HepG2 (cell line): ENCODE measurements around the gene NEUROG2. TPM values are rescaled to one million over a fixed set of nuclear protein-coding genes. Genes with fewer than 3 reads are reported as not detected.
A peak's percentile ranks its signal among the peaks of the same experiment; 100 is the strongest.

Source experiments
- ATAC-seq: fragments of 200-7000 bp; cut with Tn5 transposase; 3 replicates; pipeline ENCODE4 v1.9.1; 2020; ENCODE audit warnings: mild to moderate bottlenecking, moderate library complexity
- BruUV-seq: library from RNA; stranded (reverse); fragments of 400-500 nt; replicated peaks from 2 replicates; lab custom pipeline; 2021; lab: Mats Ljungman, UMichigan
- CTCF ChIA-PET: fragments of 300-600 bp; formaldehyde crosslinking; extraction: SDS; loops from one replicate; lab custom pipeline; 2021; ENCODE audit warnings: low total read pairs, inconsistent platforms, low intra/inter-chr PET ratio; lab: Yijun Ruan, JAX
- POLR2A ChIA-PET: fragments of 350-600 bp; sonication (Branson Sonifier 250); formaldehyde crosslinking; loops from one replicate; lab custom pipeline; 2020; ENCODE audit warnings: antibody characterized with exemption, inconsistent platforms; lab: Yijun Ruan, JAX
- DNase-seq: peaks from one replicate; pipeline ENCODE4 v3.0.0-alpha.2; 2015; ENCODE audit warnings: low spot score
- FAIRE-seq: peaks from 3 replicates; lab custom pipeline; 2011; peaks lifted over from hg19 to GRCh38; lab: Jason Lieb, UNC
- H2AFZ ChIP-seq: one replicate; pipeline ENCODE4 v1.6.1; 2011; ENCODE audit warnings: low read length, inconsistent platforms
- H3K27ac ChIP-seq: fragments of 300-600 bp; 3 replicates; pipeline ENCODE4 v1.8.0; 2011; ENCODE audit warnings: mixed run types, mild to moderate bottlenecking, mixed read lengths, low read length, inconsistent platforms; ENCODE audit not compliant: insufficient read depth; ENCODE audit errors: extremely low read length
- H3K27me3 ChIP-seq, 2 experiments: fragments of 200-600 bp in 1 of 2; 2 replicates in 1 of 2; 3 replicates in 1 of 2; pipeline versions ENCODE4 v1.6.0 to v1.8.0; 2011; ENCODE audit warnings: low read length in 2 of 2, mild to moderate bottlenecking in 2 of 2, moderate library complexity in 2 of 2, inconsistent platforms in 1 of 2; ENCODE audit not compliant: insufficient read depth in 2 of 2, control insufficient read depth in 1 of 2
- H3K36me3 ChIP-seq, 2 experiments: fragments of 200-600 bp in 1 of 2; replicated peaks in 1 of 2; 2 replicates in 1 of 2; 3 replicates in 1 of 2; pipeline versions ENCODE4 v1.5.1 to v1.8.0; 2011; ENCODE audit warnings: low read length in 2 of 2, inconsistent platforms in 1 of 2; ENCODE audit not compliant: insufficient read depth in 2 of 2, control insufficient read depth in 1 of 2
- H3K4me1 ChIP-seq: 2 replicates; pipeline ENCODE4 v1.5.1; 2012; ENCODE audit warnings: low read length, inconsistent platforms; ENCODE audit not compliant: insufficient read depth
- H3K4me2 ChIP-seq: 2 replicates; pipeline ENCODE4 v1.6.0; 2011; ENCODE audit warnings: low read depth, low read length, inconsistent platforms
- H3K4me3 ChIP-seq, 3 experiments: fragments of 200-600 bp in 1 of 3; sonication (generic), shearing (Covaris generic) in 1 of 3; replicated peaks in 1 of 3; 2 replicates each; pipeline ENCODE4 v1.5.1; 2011 to 2016; ENCODE audit warnings: low read length in 3 of 3, inconsistent platforms in 2 of 3, low read depth in 2 of 3, mild to moderate bottlenecking in 2 of 3, control low read depth in 1 of 3, mixed read lengths in 1 of 3; ENCODE audit not compliant: insufficient read depth in 1 of 3
- H3K79me2 ChIP-seq: one replicate; pipeline ENCODE4 v1.6.1; 2011; ENCODE audit warnings: low read length, inconsistent platforms; ENCODE audit not compliant: insufficient read depth
- H3K9ac ChIP-seq: 2 replicates; pipeline ENCODE4 v1.6.0; 2011; ENCODE audit warnings: mild to moderate bottlenecking, low read depth, low read length, inconsistent platforms; ENCODE audit not compliant: insufficient read depth
- H3K9me3 ChIP-seq: 2 replicates; pipeline ENCODE4 v1.5.1; 2012; ENCODE audit warnings: mild to moderate bottlenecking, low read length
- H4K20me1 ChIP-seq: 2 replicates; pipeline ENCODE4 v1.6.0; 2011; ENCODE audit warnings: inconsistent platforms, mild to moderate bottlenecking, low read length, moderate library complexity; ENCODE audit not compliant: insufficient read depth
- FIP1L1 ChIP-seq: fragments of 200-400 bp; formaldehyde crosslinking; IDR thresholded peaks from 2 replicates; pipeline ENCODE4 v1.6.1; 2018; ENCODE audit warnings: low read depth, mild to moderate bottlenecking, low read length, moderate library complexity, borderline replicate concordance; ENCODE audit not compliant: insufficient read depth
- FOXK1 ChIP-seq: sonication (generic); formaldehyde crosslinking; IDR thresholded peaks from 2 replicates; pipeline ENCODE4 v1.4.0; 2020; ENCODE audit warnings: low read depth, missing genetic modification reagents, borderline replicate concordance
- SIX1 ChIP-seq: sonication (generic); formaldehyde crosslinking; IDR thresholded peaks from 2 replicates; pipeline ENCODE4 v1.4.0; 2020; ENCODE audit warnings: missing genetic modification reagents, borderline replicate concordance
- SMARCE1 ChIP-seq: fragments of 450-650 bp; IDR thresholded peaks from 2 replicates; pipeline ENCODE4 v1.6.1; 2017; ENCODE audit warnings: borderline replicate concordance
- ZBTB33 ChIP-seq: sonication (generic); formaldehyde crosslinking; IDR thresholded peaks from 2 replicates; pipeline ENCODE4 v1.4.0; 2020; ENCODE audit warnings: missing genetic modification reagents
- ZNF205 ChIP-seq: IDR thresholded peaks from 2 replicates; pipeline ENCODE4 v1.6.1; 2018; ENCODE audit warnings: missing biosample characterization, missing genetic modification reagents
- ZNF276 ChIP-seq: sonication (generic); formaldehyde crosslinking; IDR thresholded peaks from 2 replicates; pipeline ENCODE4 v1.4.0; 2020; ENCODE audit warnings: mild to moderate bottlenecking, low read depth, missing genetic modification reagents
- ZNF547 ChIP-seq: sonication (generic); formaldehyde crosslinking; IDR thresholded peaks from 2 replicates; pipeline ENCODE4 v1.5.1; 2020; ENCODE audit warnings: mild to moderate bottlenecking, missing genetic modification reagents
- WGBS: methylation state at CpG from one replicate; pipeline ENCODE4 v1.1.6; 2017; ENCODE audit warnings: low lambda C conversion rate; 5-methylcytosine and 5-hydroxymethylcytosine counted together
- in situ Hi-C: cut with HindIII; loops from 2 replicates; pipeline ENCODE4 v1.10.0; 2017; ENCODE audit warnings: low pct_unique_long_range_greater_than_20kb; ENCODE audit not compliant: extremely low pct_ligation_motif_present
- intact Hi-C: fragments of 100-400 bp; cut with micrococcal nuclease; formaldehyde crosslinking; loops from one replicate; pipeline ENCODE4 v1.10.0; 2022; ENCODE audit not compliant: unreplicated experiment
- polyA plus RNA-seq, 8 experiments: library from polyadenylated mRNA; depleted of rRNA in 3 of 8; stranded (reverse) in 7 of 8; unstranded in 1 of 8; fragments of >200 nt; fragmentation: Illumina TruSeq in 4 of 8; extraction: Trizol in 4 of 8; gene quantifications; 2 replicates each; pipeline versions ENCODE4 v1.2.1 to v1.2.3, GENCODE V29; 2011 to 2016; ENCODE audit warnings: low read depth in 4 of 8, missing spikeins in 1 of 8, mixed read lengths in 1 of 8; ENCODE audit not compliant: insufficient read depth in 1 of 8
- total RNA-seq, 5 experiments: library from RNA; depleted of rRNA; stranded (reverse); fragments of >200 nt; fragmentation: Illumina TruSeq; extraction: Trizol; gene quantifications; 2 replicates each; pipeline ENCODE4 v1.2.3, GENCODE V29; 2016; ENCODE audit warnings: low read depth in 1 of 5

The NEUROG2 gene
- total and polyA plus RNA-seq, 2 of the 13 experiments (the other 11 are each of a cell fraction or from before 2014, with no cell fraction given), result not detected

- ATAC-seq, result no peak
- no TSS peak for BruUV-seq
- Histone ChIP-seq H3K36me3 (peaks cover 2% of the 10 kb centered on the region in 2 experiments; a peak in 1 of 5 replicates), H3K4me2 (no peak overlapping the region), H3K9ac (no peak overlapping the region), H3K27ac (no peak overlapping the region), H3K27me3 (no peaks in the 10 kb centered on the region), H3K9me3 (no peaks in the 10 kb centered on the region), H3K79me2 (no peaks in the 10 kb centered on the region), H3K4me3 (no peak overlapping the region), H3K4me1 (no peaks in the 10 kb centered on the region), H4K20me1 (no peaks in the 10 kb centered on the region), H2AFZ (no peak overlapping the region)
- CTCF ChIA-PET, result no interaction called here
- POLR2A ChIA-PET, result no interaction called here
- no peak for TF ChIP-seq SMARCE1
- no peak for TF ChIP-seq FIP1L1
- peak; percentile 88 for TF ChIP-seq ZBTB33 (CRISPR knock-in tag)
- no peak for FAIRE-seq
- WGBS, result 97% methylated on average over 21 of the region's 25 CpGs
- intact Hi-C loops (no loop called here), in situ Hi-C loops (no loop called here)
- no peak for DNase-seq
These were observed 48.8 kb upstream of the NEUROG2 start for GRCh38 chr4:112564706-112565270.

- ATAC-seq, result no peak
- Histone ChIP-seq H3K36me3 (peaks cover 2% of the 10 kb centered on the region in 2 experiments; a peak in 1 of 5 replicates), H3K9me3 (no peaks in the 10 kb centered on the region), H4K20me1 (no peaks in the 10 kb centered on the region), H3K9ac (no peak overlapping the region), H3K79me2 (no peaks in the 10 kb centered on the region), H3K4me2 (no peak overlapping the region), H2AFZ (no peak overlapping the region), H3K27ac (no peak overlapping the region), H3K27me3 (no peaks in the 10 kb centered on the region), H3K4me3 (no peak overlapping the region), H3K4me1 (no peaks in the 10 kb centered on the region)
- intact Hi-C loops, result no loop called here
- CTCF ChIA-PET, result no interaction called here
- in situ Hi-C loops, result no loop called here
- no TSS peak for BruUV-seq
- no peak for FAIRE-seq
- WGBS, result 91% methylated on average over 4 of the region's 4 CpGs
- DNase-seq, result no peak
- TF ChIP-seq ZNF276 (CRISPR knock-in tag) (no peak), ZNF205 (CRISPR knock-in tag) (no peak), ZNF547 (CRISPR knock-in tag) (no peak), FOXK1 (no peak), SIX1 (CRISPR knock-in tag) (no peak)
- POLR2A ChIA-PET, result no interaction called here
These were observed 47.6 kb upstream of the NEUROG2 start for GRCh38 chr4:112563431-112564200.
